ENCODE data around the gene PBX4.

Gene PBX4

GRCh38 chr19:19537075-19538048 is 81.1 kb downstream of the PBX4 start:
- DNase-seq = no peak

GRCh38 chr19:19535311-19536191 is 82.9 kb downstream of the PBX4 start:
- DNase-seq = no peak

- DNase-seq = no peak
Measured at GRCh38 chr19:19534556-19535265, 83.8 kb downstream of the PBX4 start.

- peak; percentile 51 for DNase-seq
Measured at GRCh38 chr19:19533841-19534240, 84.6 kb downstream of the PBX4 start.

GRCh38 chr19:19532806-19533701 is 85.4 kb downstream of the PBX4 start:
- no peak for DNase-seq

GRCh38 chr19:19531951-19532805 is 86.3 kb downstream of the PBX4 start:
- peak; percentile 86 for DNase-seq

- DNase-seq = no peak
Measured at GRCh38 chr19:19530889-19531288, 87.6 kb downstream of the PBX4 start.

GRCh38 chr19:19530423-19530804 is 88.1 kb downstream of the PBX4 start:
- no peak for DNase-seq

- DNase-seq = no peak
Measured at GRCh38 chr19:19529783-19530422, 88.6 kb downstream of the PBX4 start.

GRCh38 chr19:19528721-19529490 is 89.6 kb downstream of the PBX4 start, which contains the start of gene YJEFN3:
TSS of gene YJEFN3 (plus strand) at chr19:19528911. CDS start at chr19:19528933, 22 bp downstream.
- no peak for DNase-seq

GRCh38 chr19:19527674-19528625 is 90.5 kb downstream of the PBX4 start:
- DNase-seq = no peak

GRCh38 chr19:19527371-19527656 is 91.2 kb downstream of the PBX4 start:
- no peak for DNase-seq

GRCh38 chr19:19526581-19527370 is 91.7 kb downstream of the PBX4 start:
- DNase-seq = no peak

GRCh38 chr19:19525611-19526380 is 92.7 kb downstream of the PBX4 start:
- no peak for DNase-seq

GRCh38 chr19:19524053-19524452 is 94.4 kb downstream of the PBX4 start:
- no peak for DNase-seq

GRCh38 chr19:19523177-19523576 is 95.3 kb downstream of the PBX4 start:
- DNase-seq = no peak

- no peak for DNase-seq
Measured at GRCh38 chr19:19520989-19521388, 97.5 kb downstream of the PBX4 start.

All from hematopoietic multipotent progenitor cell treated with erythropoietin and hydrocortisone succinate and interleukin-3 and kit ligand, for 6 days (in vitro differentiated cells).